Large intestine (tissue), 3 donors: ENCODE measurements around the gene PPP2R3A. TPM values are rescaled to one million over a fixed set of nuclear protein-coding genes. Genes with fewer than 3 reads are reported as not detected.
A peak's percentile ranks its signal among the peaks of the same experiment; 100 is the strongest.
"Not testable (repeated sequence)": the region's sequence is repeated elsewhere in the genome, so short reads cannot be mapped to it uniquely, and the experiment has no call there.

Source experiments
- DNase-seq, 2 donors: peaks; one replicate each; pipeline versions ENCODE4 v3.0.0 to v3.0.0-alpha.2; 2013
- H3K27ac ChIP-seq: one replicate; pipeline ENCODE4 v1.5.1; 2013; ENCODE audit warnings: low read length
- H3K27me3 ChIP-seq: 2 replicates; pipeline ENCODE4 v1.6.1; 2013; ENCODE audit warnings: low read length; ENCODE audit not compliant: control insufficient read depth, insufficient read depth
- H3K36me3 ChIP-seq: 2 replicates; pipeline ENCODE4 v1.6.1; 2013; ENCODE audit warnings: low read length; ENCODE audit not compliant: control insufficient read depth, insufficient read depth
- H3K4me1 ChIP-seq: one replicate; pipeline ENCODE4 v1.6.1; 2013; ENCODE audit warnings: low read length; ENCODE audit not compliant: control insufficient read depth, insufficient read depth
- H3K4me3 ChIP-seq: one replicate; pipeline ENCODE4 v1.5.1; 2013; ENCODE audit warnings: low read length
- H3K9me3 ChIP-seq: one replicate; pipeline ENCODE4 v1.6.1; 2013; ENCODE audit warnings: mild to moderate bottlenecking, low read depth, low read length, moderate library complexity; ENCODE audit not compliant: control insufficient read depth
- WGBS: methylation state at CpG from one replicate; pipeline ENCODE4 v1.1.5; 2013; ENCODE audit warnings: low lambda C conversion rate; ENCODE audit not compliant: insufficient coverage; 5-methylcytosine and 5-hydroxymethylcytosine counted together
- polyA plus RNA-seq: library from polyadenylated mRNA; unstranded; fragments of 120-200 nt; gene quantifications from one replicate; pipeline ENCODE4 v1.2.1, GENCODE V29; 2013

The PPP2R3A gene
- polyA plus RNA-seq, 1 donor, result 7.4 TPM

GRCh38 chr3:136173939-136174490 is 208.5 kb downstream of the PPP2R3A start:
- DNase-seq, result no peak
- H3K27ac ChIP-seq, result no peak overlapping the region
- no peaks in the 10 kb centered on the region for H3K4me1 ChIP-seq
- no peak overlapping the region for H3K4me3 ChIP-seq
- H3K9me3 ChIP-seq, result no peaks in the 10 kb centered on the region
- H3K36me3 ChIP-seq, result no peaks in the 10 kb centered on the region
- no peaks in the 10 kb centered on the region for H3K27me3 ChIP-seq

GRCh38 chr3:136177876-136178275 is 212.3 kb downstream of the PPP2R3A start:
- no peaks in the 10 kb centered on the region for H3K9me3 ChIP-seq
- no peak overlapping the region for H3K4me3 ChIP-seq
- no peak for DNase-seq
- H3K36me3 ChIP-seq, result no peaks in the 10 kb centered on the region
- H3K4me1 ChIP-seq, result no peaks in the 10 kb centered on the region
- no peaks in the 10 kb centered on the region for H3K27me3 ChIP-seq
- no peak overlapping the region for H3K27ac ChIP-seq
- 80% methylated on average over 3 of the region's 4 CpGs for WGBS

GRCh38 chr3:136181741-136182140 is 216.2 kb downstream of the PPP2R3A start:
- no peaks in the 10 kb centered on the region for H3K9me3 ChIP-seq
- H3K27me3 ChIP-seq, result no peaks in the 10 kb centered on the region
- WGBS, result 100% methylated on average over 6 of the region's 8 CpGs
- DNase-seq, result no peak
- H3K27ac ChIP-seq, result no peak overlapping the region
- no peaks in the 10 kb centered on the region for H3K4me1 ChIP-seq
- no peaks in the 10 kb centered on the region for H3K36me3 ChIP-seq
- no peak overlapping the region for H3K4me3 ChIP-seq

GRCh38 chr3:136184703-136185102 is 219.2 kb downstream of the PPP2R3A start:
- H3K27ac ChIP-seq, result no peak overlapping the region
- no peak overlapping the region for H3K4me3 ChIP-seq
- H3K36me3 ChIP-seq, result no peaks in the 10 kb centered on the region
- H3K4me1 ChIP-seq, result peaks cover 3% of the 10 kb centered on the region
- no peak for DNase-seq
- no CpG with 5 or more reads among the region's 2 CpGs for whole genome bisulfite sequencing
- no peaks in the 10 kb centered on the region for H3K9me3 ChIP-seq
- no peaks in the 10 kb centered on the region for H3K27me3 ChIP-seq

- 86% methylated on average over 1 of the region's 3 CpGs for WGBS
- Histone ChIP-seq H3K9me3 (no peaks in the 10 kb centered on the region), H3K36me3 (no peaks in the 10 kb centered on the region), H3K4me3 (no peak overlapping the region), H3K27me3 (no peaks in the 10 kb centered on the region), H3K4me1 (peaks cover 3% of the 10 kb centered on the region), H3K27ac (no peak overlapping the region)
- DNase-seq, result peak in 1 of 2 donors; percentile 24
Measured at GRCh38 chr3:136186344-136186743, 220.8 kb downstream of the PPP2R3A start.

- WGBS, result no CpG with 5 or more reads among the region's 4 CpGs
- H3K4me3 ChIP-seq, result no peak overlapping the region
- peaks cover 3% of the 10 kb centered on the region for H3K4me1 ChIP-seq
- DNase-seq, result no peak
- H3K27me3 ChIP-seq, result no peaks in the 10 kb centered on the region
- no peak overlapping the region for H3K27ac ChIP-seq
- H3K9me3 ChIP-seq, result no peaks in the 10 kb centered on the region
- no peaks in the 10 kb centered on the region for H3K36me3 ChIP-seq
Measured at GRCh38 chr3:136186846-136187245, 221.3 kb downstream of the PPP2R3A start.

GRCh38 chr3:136187868-136188267 is 222.3 kb downstream of the PPP2R3A start:
- Histone ChIP-seq H3K27ac (no peak overlapping the region), H3K27me3 (no peaks in the 10 kb centered on the region), H3K36me3 (no peaks in the 10 kb centered on the region), H3K4me3 (no peak overlapping the region), H3K9me3 (no peaks in the 10 kb centered on the region), H3K4me1 (peaks cover 3% of the 10 kb centered on the region)
- WGBS, result no CpG with 5 or more reads among the region's 4 CpGs
- no peak for DNase-seq

- peaks cover 3% of the 10 kb centered on the region for H3K4me1 ChIP-seq
Measured at GRCh38 chr3:136189043-136189442, 223.5 kb downstream of the PPP2R3A start.

GRCh38 chr3:136189859-136190617 is 224.5 kb downstream of the PPP2R3A start:
- H3K36me3 ChIP-seq, result no peaks in the 10 kb centered on the region
- H3K9me3 ChIP-seq, result no peaks in the 10 kb centered on the region
- no peaks in the 10 kb centered on the region for H3K27me3 ChIP-seq
- no peak overlapping the region for H3K27ac ChIP-seq
- DNase-seq, result no peak
- peaks cover 3% of the 10 kb centered on the region for H3K4me1 ChIP-seq
- no peak overlapping the region for H3K4me3 ChIP-seq
- WGBS, result 90% methylated on average over 2 of the region's 11 CpGs

More at GRCh38 chr3:136189043-136189442, 223.5 kb downstream of the PPP2R3A start:
- no peak overlapping the region for H3K27ac ChIP-seq
- no peaks in the 10 kb centered on the region for H3K27me3 ChIP-seq
- H3K4me3 ChIP-seq, result no peak overlapping the region
- 86% methylated on average over 1 of the region's 5 CpGs for WGBS
- DNase-seq, result no peak
- H3K9me3 ChIP-seq, result no peaks in the 10 kb centered on the region
- H3K36me3 ChIP-seq, result no peaks in the 10 kb centered on the region

GRCh38 chr3:136192195-136192594 is 226.7 kb downstream of the PPP2R3A start:
- H3K4me1 ChIP-seq, DNase-seq, H3K9me3 ChIP-seq, H3K27me3 ChIP-seq, H3K36me3 ChIP-seq: not testable (repeated sequence)
- Histone ChIP-seq H3K4me3 (peak overlapping the region; percentile 87), H3K27ac (peak overlapping the region; percentile 18)
- no CpG with 5 or more reads among the region's 6 CpGs for WGBS

- Histone ChIP-seq H3K4me1 (peaks cover 6% of the 10 kb centered on the region), H3K4me3 (peak overlapping the region; percentile 87), H3K36me3 (no peaks in the 10 kb centered on the region), H3K9me3 (no peaks in the 10 kb centered on the region), H3K27me3 (no peaks in the 10 kb centered on the region), H3K27ac (peak overlapping the region; percentile 92)
- no peak for DNase-seq
- WGBS, result no CpG with 5 or more reads among the region's 2 CpGs
Measured at GRCh38 chr3:136192831-136193230, 227.3 kb downstream of the PPP2R3A start.
